HG02678 (cell line): Measurements from ENCODE around the gene TMCC1.

ENCODE experiments used
- ATAC-seq: cut with Tn5 transposase; IDR thresholded peaks from one replicate; pipeline ENCODE4 v1.9.1; 2021; ENCODE audit warnings: mild to moderate bottlenecking, moderate library complexity; ENCODE audit not compliant: unreplicated experiment

The TMCC1 gene

GRCh38 chr3:129602730-129603560 is 290.6 kb downstream of the TMCC1 start:
- no peak for ATAC-seq

DNA sequence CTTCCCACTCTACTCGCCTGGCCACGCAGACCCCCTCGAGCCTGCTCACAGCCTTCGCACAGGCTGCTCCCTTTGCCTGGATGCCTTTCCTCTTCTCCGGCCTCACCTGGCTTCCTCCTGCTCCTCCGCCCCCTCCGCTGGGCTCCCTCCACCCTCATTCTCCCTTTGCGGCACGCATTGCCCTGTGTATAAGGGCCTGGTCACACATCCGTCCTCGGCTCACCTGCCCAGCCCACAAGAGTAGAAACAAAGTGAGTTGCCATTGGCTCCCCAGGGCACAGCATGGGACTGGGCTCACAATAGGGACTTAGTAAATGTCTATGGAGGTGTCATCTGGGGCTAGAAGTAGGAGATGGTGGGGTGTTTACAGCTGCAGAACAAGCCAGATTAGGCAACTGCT is 291.2 kb downstream of the TMCC1 start:
- no peak for ATAC-seq

- no peak for ATAC-seq
Observed at GRCh38 chr3:129601713-129602112, 291.8 kb downstream of the TMCC1 start.

DNA sequence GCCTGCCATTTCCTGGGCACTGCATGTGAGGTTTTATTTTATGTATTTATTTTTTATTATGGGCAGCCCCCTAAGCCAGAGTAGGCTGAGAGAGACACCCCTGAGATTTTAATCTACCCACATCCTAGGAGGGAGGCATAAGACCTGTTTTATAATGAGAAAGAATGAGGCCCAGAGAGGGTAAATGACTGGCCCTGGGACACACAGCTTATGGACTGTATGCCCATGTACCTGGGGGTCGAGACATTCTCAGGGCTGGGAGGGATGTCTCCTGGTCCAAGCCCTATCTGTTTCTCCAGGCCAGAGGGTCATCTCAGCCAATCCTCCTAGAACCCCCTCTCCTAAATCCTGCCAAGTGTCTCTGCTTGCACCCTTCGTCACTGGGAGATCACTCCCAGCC is 293.2 kb downstream of the TMCC1 start:
- no peak for ATAC-seq

- ATAC-seq = no peak
Observed at GRCh38 chr3:129599607-129600006, 293.9 kb downstream of the TMCC1 start.

GRCh38 chr3:129599073-129599472 is 294.4 kb downstream of the TMCC1 start:
- ATAC-seq = no peak

DNA sequence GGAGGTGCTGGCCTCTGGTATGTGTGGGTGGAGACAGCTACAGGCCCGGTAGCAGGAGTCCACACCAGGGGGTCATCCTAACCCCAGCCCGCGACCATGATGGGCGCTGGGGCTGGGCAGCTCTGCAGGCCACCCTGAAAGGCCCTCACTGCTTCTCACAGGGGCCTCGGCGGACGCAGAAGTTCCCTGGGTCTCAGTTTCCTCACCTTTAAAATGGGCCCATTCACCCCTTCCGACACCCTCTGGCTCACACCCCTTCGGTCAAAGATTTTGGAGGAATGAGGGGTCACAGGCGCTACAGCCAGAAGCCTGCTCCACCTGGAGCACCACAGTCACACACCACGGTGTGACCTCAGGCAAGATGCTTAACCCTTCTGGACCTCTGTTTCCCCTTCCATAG is 295.0 kb downstream of the TMCC1 start:
- ATAC-seq = no peak

- no peak for ATAC-seq
Observed at GRCh38 chr3:129598000-129598381, 295.5 kb downstream of the TMCC1 start.
